ENCODE results near the gene FETUB.

The FETUB gene

DNA sequence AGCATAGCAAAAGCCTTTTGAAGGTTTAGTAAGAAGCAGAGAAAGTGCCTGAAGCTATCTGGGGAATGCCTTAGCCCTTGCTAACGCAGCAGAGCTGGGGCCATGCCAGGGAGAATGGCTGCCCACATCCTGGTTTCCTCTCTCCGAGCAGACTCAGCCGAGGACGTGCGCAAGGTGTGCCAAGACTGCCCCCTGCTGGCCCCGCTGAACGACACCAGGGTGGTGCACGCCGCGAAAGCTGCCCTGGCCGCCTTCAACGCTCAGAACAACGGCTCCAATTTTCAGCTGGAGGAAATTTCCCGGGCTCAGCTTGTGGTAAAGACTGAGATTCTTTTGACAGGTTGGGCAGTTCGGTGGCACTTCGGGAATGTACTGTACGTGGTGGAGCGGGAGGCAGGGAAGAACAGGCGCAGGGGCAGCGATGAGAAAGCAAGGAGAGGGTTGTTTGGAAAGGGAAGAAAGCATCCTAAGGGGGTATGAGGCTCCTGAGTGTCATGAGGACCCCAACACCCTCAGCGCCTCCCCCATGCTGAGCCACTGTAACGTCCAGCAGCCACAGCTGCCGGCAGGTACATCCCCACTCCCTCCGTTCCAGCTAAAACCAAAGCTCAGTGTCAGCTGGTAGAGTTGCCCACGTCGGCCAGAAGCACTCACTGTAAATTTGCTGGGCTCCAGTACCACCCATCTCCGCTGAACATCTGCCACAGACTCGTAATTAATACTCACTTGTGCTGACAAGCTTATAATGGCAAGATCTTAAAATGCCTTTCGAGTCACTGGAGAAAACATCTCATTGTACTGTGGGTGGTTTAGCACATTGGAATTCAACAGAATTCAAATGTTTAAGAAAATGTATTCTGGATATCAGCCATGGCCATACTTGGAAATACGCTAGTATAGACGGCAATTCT lies 22.9 kb upstream of the FETUB start:
- TF ChIP-seq, protein P1, sequence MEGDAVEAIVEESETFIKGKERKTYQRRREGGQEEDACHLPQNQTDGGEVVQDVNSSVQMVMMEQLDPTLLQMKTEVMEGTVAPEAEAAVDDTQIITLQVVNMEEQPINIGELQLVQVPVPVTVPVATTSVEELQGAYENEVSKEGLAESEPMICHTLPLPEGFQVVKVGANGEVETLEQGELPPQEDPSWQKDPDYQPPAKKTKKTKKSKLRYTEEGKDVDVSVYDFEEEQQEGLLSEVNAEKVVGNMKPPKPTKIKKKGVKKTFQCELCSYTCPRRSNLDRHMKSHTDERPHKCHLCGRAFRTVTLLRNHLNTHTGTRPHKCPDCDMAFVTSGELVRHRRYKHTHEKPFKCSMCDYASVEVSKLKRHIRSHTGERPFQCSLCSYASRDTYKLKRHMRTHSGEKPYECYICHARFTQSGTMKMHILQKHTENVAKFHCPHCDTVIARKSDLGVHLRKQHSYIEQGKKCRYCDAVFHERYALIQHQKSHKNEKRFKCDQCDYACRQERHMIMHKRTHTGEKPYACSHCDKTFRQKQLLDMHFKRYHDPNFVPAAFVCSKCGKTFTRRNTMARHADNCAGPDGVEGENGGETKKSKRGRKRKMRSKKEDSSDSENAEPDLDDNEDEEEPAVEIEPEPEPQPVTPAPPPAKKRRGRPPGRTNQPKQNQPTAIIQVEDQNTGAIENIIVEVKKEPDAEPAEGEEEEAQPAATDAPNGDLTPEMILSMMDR (IDR thresholded peaks at IDR 0.05; ENCODE audit: borderline replicate concordance, extremely low read depth, low read length, poor library complexity, severe bottlenecking) = peak; percentile 97
- TF ChIP-seq EZH2 (IDR thresholded peaks at IDR 0.05; ENCODE audit: borderline replicate concordance, low read depth, low read length, severe bottlenecking) = peak; percentile 48
- peaks cover 29% of the 10 kb centered on the region for H3K27me3 ChIP-seq (ENCODE audit: insufficient read depth, low read length, poor library complexity)
- H3K4me1 ChIP-seq (ENCODE audit: insufficient read depth, low read length) = peaks cover 25% of the 10 kb centered on the region
- H4K20me1 ChIP-seq (ENCODE audit: insufficient read depth, low read length) = no peaks in the 10 kb centered on the region
- H3K36me3 ChIP-seq (ENCODE audit: insufficient read depth, low read length) = no peaks in the 10 kb centered on the region
- ATAC-seq (ENCODE audit: insufficient read depth, low read depth) (peak; percentile 99), DNase-seq (peak; percentile 87)
- H3K79me2 ChIP-seq (ENCODE audit: insufficient read depth, low read length) = no peaks in the 10 kb centered on the region
- H2AFZ ChIP-seq (ENCODE audit: low read depth, low read length) = peak overlapping the region; percentile 74
- peak overlapping the region; percentile 17; the same call in 1 of the 2 replicates for H3K27ac ChIP-seq (ENCODE audit: low read length)
- peak overlapping the region in 1 of 2 experiments; percentile 16; a peak in 1 of 4 replicates for H3K4me3 ChIP-seq (ENCODE audit: low read depth in 1 of 2, low read length in 2 of 2)
- peak overlapping the region; percentile 16; the same call in 1 of the 2 replicates for H3K9ac ChIP-seq (ENCODE audit: low read depth, low read length)
- H3K9me3 ChIP-seq (ENCODE audit: insufficient read depth, low read length, severe bottlenecking) = no peaks in the 10 kb centered on the region
- peak overlapping the region; percentile 54 for H3K4me2 ChIP-seq (ENCODE audit: insufficient read depth, low read length)

DNA sequence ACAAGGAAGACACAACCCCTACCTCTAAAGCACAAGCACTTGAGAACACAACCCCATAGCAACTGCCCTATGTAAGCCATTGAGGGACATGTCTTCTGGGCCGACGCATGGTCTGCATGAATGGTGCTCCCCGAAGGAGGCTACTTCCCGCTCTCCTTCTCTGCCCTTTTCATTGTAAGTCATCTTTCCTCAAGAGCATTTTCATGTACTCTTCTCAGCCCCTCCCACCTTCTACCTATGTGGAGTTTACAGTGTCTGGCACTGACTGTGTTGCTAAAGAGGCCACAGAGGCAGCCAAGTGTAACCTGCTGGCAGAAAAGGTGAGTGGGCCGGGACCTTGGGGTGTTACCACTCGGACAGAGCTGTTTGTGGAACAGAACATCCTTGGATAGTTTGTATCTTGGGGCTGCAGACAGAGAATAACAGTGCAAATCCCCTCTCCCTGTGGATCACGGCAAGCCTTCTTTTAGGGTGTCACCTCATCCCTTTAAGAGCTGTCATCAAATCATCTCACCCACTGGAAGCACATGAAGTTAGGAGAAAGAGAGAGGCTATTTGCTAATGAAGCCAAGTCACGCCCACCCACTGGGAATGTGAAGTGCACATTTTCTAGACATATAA lies 21.8 kb upstream of the FETUB start:
- H3K79me2 ChIP-seq (ENCODE audit: insufficient read depth, low read length) = no peaks in the 10 kb centered on the region
- no peak for DNase-seq
- no peaks in the 10 kb centered on the region for H3K9me3 ChIP-seq (ENCODE audit: insufficient read depth, low read length, severe bottlenecking)
- peaks cover 25% of the 10 kb centered on the region for H3K4me1 ChIP-seq (ENCODE audit: insufficient read depth, low read length)
- H3K36me3 ChIP-seq (ENCODE audit: insufficient read depth, low read length) = no peaks in the 10 kb centered on the region
- no peak overlapping the region for H3K27ac ChIP-seq (ENCODE audit: low read length)
- H3K9ac ChIP-seq (ENCODE audit: low read depth, low read length) = no peak overlapping the region
- H4K20me1 ChIP-seq (ENCODE audit: insufficient read depth, low read length) = no peaks in the 10 kb centered on the region
- TF ChIP-seq, protein P1 (IDR thresholded peaks at IDR 0.05; ENCODE audit: borderline replicate concordance, extremely low read depth, low read length, poor library complexity, severe bottlenecking) = no peak
- TF ChIP-seq EZH2 (IDR thresholded peaks at IDR 0.05; ENCODE audit: borderline replicate concordance, low read depth, low read length, severe bottlenecking) = no peak
- peaks cover 25% of the 10 kb centered on the region for H3K27me3 ChIP-seq (ENCODE audit: insufficient read depth, low read length, poor library complexity)
- no peak for ATAC-seq (ENCODE audit: insufficient read depth, low read depth)
- no peak overlapping the region for H2AFZ ChIP-seq (ENCODE audit: low read depth, low read length)
- H3K4me2 ChIP-seq (ENCODE audit: insufficient read depth, low read length) = no peak overlapping the region
- no peak overlapping the region for H3K4me3 ChIP-seq (ENCODE audit: low read depth in 1 of 2, low read length in 2 of 2)

DNA sequence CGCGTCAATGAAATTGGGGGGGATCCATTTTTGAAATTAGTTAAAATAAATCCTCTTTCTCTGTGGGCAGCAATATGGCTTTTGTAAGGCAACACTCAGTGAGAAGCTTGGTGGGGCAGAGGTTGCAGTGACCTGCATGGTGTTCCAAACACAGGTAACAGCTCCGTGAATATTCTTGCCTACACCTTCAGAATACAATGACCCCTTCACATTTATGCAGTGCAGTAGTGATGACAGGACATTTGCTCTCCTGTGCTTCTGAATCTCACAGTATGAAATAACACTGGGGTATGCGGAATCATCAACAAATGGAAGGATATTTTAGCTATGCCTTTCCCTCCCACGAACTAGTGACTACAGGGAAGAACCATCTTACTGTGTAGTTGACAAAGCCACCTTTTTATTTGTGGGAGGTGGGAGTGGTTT lies 20.4 kb upstream of the FETUB start:
- H3K4me1 ChIP-seq (ENCODE audit: insufficient read depth, low read length) = peaks cover 17% of the 10 kb centered on the region
- no peak overlapping the region for H3K9ac ChIP-seq (ENCODE audit: low read depth, low read length)
- no peak for TF ChIP-seq EZH2 (IDR thresholded peaks at IDR 0.05; ENCODE audit: borderline replicate concordance, low read depth, low read length, severe bottlenecking)
- TF ChIP-seq, protein P1 (IDR thresholded peaks at IDR 0.05; ENCODE audit: borderline replicate concordance, extremely low read depth, low read length, poor library complexity, severe bottlenecking) = no peak

More for the DNA sequence above, 20.4 kb upstream of the FETUB start:
- DNase-seq (no peak), ATAC-seq (ENCODE audit: insufficient read depth, low read depth) (no peak)
- peaks cover 13% of the 10 kb centered on the region for H3K27me3 ChIP-seq (ENCODE audit: insufficient read depth, low read length, poor library complexity)
- H3K27ac ChIP-seq (ENCODE audit: low read length) = no peak overlapping the region
- no peaks in the 10 kb centered on the region for H3K79me2 ChIP-seq (ENCODE audit: insufficient read depth, low read length)
- H2AFZ ChIP-seq (ENCODE audit: low read depth, low read length) = no peak overlapping the region
- no peak overlapping the region for H3K4me2 ChIP-seq (ENCODE audit: insufficient read depth, low read length)
- H3K4me3 ChIP-seq (ENCODE audit: low read depth in 1 of 2, low read length in 2 of 2) = no peak overlapping the region
- no peaks in the 10 kb centered on the region for H3K36me3 ChIP-seq (ENCODE audit: insufficient read depth, low read length)
- no peaks in the 10 kb centered on the region for H3K9me3 ChIP-seq (ENCODE audit: insufficient read depth, low read length, severe bottlenecking)
- H4K20me1 ChIP-seq (ENCODE audit: insufficient read depth, low read length) = no peaks in the 10 kb centered on the region

Data from DND-41 (cell line).